NCI-H2171 treated with DMSO at 0.1 percent for 48 hours (cell line): ENCODE data around the gene TMEM8B.

Source experiments
- DNase-seq: peaks from one replicate; lab custom pipeline; 2025; lab: John Stamatoyannopoulos, UW

TMEM8B gene, protein sequence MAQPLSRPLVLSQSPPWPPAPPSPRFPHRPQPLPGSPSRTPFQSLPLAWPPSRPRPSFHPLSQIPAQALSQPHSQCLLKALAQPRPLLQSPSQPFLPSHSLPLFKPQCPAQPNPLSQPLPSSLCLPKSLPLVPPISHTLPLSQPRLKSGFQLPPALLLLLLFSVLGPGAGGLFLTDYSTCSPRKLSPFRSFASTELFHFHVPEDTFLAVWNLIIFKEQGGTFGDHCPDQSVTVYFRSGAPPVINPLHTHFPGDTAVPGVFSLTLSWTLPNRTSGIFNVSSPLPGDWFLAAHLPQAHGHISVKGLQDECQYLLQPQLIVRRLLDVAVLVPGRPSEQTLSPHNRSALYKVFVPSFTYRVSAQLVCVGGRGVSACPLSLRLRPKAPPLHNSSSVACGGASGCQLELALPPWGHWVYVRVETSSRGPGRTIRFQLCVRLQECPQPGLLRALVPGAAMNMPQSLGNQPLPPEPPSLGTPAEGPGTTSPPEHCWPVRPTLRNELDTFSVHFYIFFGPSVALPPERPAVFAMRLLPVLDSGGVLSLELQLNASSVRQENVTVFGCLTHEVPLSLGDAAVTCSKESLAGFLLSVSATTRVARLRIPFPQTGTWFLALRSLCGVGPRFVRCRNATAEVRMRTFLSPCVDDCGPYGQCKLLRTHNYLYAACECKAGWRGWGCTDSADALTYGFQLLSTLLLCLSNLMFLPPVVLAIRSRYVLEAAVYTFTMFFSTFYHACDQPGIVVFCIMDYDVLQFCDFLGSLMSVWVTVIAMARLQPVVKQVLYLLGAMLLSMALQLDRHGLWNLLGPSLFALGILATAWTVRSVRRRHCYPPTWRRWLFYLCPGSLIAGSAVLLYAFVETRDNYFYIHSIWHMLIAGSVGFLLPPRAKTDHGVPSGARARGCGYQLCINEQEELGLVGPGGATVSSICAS

DNA sequence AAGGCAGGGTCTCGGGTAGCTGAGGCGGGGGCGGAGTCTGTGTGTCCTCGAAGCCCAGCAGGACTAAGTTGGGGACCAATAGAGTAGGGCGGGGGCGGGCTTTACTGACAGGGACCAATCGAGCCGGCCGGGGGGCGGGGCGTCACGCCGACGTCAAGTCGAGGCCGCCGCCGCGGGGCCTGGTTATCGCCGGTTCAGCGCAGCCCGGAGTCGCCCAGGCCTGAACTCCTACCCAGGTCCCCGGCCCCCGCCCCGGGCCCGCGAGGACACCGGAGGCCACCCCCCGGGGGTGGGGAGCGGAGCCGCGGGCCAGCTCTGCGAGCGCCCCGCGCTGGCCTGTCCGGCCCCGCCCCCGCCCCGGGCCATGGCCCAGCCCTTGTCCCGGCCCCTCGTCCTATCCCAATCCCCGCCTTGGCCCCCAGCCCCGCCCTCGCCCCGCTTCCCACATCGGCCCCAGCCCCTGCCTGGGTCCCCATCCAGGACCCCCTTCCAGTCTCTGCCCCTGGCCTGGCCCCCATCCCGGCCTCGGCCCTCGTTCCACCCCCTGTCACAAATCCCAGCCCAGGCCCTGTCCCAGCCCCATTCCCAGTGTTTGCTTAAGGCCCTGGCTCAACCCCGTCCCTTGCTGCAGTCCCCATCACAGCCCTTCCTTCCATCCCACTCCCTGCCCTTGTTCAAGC lies at the start of gene TMEM8B:
Gene TMEM8B (plus strand): TSS at position 145 of the 680 bp plus-strand sequence. CDS start 220 bp downstream, at position 365.
- DNase-seq: peak; percentile 69

DNA sequence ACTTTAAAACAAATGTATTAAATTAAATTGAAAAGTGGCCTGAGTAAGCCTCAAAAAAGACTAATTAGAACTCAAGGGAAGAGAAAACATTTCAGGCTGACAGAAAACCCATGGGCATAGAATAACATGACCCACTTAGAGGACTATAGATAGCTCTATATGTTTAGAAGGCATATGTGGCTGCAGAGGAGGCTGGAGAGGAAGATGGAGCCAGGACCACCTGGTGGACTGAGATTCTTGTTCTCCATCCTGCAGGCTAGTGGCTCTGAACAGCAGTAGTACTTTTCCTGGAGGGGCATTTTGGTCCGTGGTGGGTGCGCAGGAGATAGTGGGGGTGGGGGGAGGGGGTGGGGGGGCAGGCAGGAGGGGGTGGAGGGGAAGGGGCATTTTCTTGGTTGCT lies 48.0 kb upstream of the TMEM8B start:
- no peak for DNase-seq

DNA sequence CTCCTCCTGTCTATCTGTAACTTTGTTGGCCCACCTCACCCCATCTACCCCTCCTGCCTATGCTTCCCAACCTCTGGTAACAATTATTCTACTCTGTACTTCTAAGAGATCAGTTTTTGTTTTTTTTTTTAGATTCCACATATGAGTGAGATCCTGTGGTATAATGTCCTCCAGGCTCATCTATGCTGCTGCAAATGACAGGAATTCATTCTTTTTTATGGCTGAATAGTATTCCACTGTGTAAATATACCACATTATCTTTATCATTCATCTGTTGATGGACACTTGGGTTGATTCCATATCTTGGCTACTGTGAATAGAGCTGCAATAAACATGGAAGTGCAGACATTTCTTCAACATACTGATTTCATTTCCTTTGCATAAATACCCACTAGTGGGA lies 45.6 kb upstream of the TMEM8B start:
- DNase-seq: no peak

DNA sequence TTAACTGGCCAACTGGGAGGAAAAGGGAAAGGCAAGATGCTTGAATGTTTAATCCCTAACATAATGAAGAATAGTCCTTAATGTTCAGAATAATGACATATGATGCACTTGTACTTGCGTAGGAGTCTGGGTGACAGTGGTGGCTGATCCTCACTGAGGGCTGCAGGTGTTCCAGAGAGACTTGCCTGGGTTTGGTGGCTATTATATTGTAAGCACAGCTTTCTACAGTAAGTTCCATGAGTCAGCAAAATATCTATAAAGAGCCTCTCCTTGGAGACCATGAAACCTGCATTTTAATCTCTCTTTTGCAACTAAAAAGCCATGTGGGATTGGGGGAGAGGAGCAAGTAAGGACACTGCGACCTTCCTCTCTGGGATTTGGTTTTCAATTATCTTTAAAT lies 39.5 kb upstream of the TMEM8B start:
- no peak for DNase-seq

DNA sequence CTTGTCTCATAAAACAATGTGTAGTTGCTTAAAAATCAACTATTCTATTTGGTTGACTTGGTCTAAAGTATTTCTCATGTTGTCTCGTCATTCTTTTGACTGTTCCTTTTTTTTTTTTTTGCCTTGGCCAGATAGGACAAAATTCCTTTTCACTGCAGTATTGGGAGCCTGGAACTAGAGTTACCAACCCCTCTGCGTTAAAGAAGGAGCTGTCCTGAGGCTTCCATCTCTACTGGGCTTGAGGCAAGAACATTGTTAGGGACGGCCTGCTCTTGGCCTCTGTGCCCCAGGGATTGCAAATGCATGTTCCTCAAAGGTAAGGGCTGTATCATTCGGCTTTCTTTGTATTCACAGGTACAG lies 39.0 kb upstream of the TMEM8B start:
- no peak for DNase-seq

DNA sequence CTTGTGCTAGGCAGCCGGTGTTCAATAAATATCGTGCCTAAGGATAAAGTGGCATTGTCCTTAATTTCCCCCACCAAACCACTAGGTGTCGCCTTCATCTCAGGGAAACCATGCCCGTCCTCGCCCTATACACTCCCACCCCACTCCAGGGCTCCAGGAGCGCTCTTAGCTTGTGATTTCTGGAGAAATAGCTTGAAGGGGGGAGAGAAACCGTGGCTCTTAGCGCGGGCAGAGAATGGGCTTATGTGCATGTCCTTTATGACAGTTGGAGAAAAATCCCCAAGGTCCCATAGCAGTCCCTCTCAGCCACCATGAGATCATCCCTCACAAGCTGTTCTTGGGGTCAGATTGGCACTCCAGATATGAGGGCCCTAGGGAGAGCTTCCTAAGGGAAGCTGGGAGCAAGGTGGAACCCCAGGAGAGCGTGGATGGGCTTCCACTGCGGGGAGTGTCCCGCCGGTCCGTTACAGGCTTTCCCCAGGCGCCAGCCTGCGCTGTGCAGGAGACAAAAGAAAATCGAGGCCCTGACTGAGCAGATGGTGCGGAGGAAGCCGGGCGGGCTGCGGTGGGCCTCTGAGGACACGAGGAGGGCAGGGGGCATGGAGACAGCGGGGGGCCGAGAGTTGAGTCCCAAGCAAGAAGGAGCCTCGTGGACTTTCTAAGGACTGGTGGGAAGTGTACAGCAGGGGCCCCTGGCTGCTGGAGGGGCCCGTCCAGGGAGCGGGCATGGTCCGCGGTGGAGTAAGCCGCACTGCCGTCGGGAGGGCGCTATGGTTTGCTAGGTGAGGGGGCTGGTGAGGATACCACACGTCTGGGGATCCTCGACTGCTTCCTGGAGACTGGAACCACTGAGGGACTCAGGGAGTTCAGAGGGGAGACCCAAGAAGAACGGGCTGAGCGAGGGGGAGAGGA lies 38.4 kb upstream of the TMEM8B start:
- peak; percentile 84 for DNase-seq

DNA sequence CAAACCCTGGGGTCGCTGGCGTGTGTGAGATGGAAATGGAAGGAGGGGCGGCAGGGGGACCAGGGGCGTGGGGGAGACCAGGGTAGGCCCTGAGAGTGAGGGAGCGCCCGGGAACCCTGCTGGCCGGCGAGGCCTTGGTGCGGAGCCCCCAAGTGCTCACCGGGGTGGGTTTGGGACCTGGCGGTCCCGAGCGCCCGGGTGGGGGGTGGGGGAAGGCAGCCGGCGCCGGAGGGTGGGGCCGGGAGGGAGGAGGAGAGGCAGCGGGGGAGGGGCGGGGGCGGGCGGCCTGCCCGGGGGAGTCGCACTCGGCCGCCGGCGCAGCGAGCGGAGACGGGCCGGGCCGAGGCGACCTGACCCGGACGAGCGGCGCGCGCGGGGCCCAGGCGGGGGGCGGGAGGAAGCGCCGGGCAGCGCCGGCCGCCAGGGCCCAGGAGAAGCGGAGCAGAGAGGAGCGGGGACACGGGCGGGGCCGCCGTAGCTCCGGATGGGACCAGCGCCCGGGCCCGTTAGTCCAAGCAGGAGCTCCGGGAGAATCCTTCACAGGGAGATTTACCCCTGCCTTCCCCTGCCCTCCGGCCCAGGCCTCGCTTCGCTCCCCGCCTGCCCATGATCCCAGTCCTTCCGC lies 37.6 kb upstream of the TMEM8B start, which contains the start of gene NPR2:
Gene NPR2 (plus strand): TSS at position 295 of the 625 bp plus-strand sequence. CDS start 818 bp downstream, outside the sequence.
- no peak for DNase-seq

DNA sequence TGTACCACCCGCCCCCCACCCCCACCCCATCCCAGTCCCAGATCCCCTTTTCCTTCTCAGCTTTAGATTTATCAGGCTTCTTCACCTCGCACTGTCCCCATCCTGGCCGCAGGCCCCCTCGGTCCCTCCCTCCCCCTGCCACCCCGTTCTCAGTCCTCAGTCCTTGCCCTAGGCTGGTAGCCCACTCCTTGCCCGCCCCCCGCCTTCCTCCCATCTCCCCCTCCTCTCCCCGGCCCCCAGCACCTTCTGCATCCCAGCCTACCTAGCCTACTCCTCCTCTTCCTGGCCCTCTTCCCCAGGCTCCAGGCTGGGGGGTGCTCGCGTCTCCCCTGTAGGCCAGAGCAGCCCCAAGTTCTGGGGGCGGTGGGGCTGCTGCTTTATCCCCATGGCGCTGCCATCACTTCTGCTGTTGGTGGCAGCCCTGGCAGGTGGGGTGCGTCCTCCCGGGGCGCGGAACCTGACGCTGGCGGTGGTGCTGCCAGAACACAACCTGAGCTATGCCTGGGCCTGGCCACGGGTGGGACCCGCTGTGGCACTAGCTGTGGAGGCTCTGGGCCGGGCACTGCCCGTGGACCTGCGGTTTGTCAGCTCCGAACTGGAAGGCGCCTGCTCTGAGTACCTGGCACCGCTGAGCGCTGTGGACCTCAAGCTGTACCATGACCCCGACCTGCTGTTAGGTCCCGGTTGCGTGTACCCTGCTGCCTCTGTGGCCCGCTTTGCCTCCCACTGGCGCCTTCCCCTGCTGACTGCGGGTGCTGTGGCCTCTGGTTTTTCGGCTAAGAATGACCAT lies 36.8 kb upstream of the TMEM8B start:
- DNase-seq: no peak

DNA sequence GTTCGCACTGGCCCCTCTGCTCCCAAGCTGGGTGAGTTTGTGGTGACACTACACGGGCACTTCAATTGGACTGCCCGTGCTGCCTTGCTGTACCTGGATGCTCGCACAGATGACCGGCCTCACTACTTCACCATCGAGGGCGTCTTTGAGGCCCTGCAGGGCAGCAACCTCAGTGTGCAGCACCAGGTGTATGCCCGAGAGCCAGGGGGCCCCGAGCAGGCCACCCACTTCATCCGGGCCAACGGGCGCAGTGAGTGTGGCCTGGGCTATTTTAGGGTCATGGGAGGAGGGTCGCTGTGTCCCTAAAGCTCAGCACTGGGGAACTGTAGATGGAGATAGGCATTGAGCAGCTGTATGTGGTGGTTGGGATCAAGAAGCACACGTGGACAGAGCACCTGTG lies 36.2 kb upstream of the TMEM8B start:
- DNase-seq: no peak

DNA sequence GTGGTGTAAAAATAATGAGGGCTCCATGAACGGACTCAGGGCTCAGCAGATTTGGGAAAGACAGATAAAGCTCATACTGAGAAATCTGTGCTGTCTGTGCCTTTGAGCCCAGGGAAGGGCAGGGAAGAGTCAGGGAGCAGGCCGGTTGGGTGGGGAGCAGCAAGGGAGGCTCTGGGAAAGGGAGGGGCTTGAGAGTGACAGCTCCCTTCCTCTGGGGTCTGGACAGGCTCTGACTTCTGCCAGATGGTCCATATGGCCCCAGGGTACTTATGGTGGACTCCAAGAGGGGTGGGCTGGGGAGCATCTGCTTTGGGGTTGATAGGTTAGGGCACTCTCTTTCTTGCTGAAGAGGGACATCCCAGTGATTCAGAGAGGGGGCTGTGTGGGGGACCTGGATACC lies 35.6 kb upstream of the TMEM8B start:
- no peak for DNase-seq

DNA sequence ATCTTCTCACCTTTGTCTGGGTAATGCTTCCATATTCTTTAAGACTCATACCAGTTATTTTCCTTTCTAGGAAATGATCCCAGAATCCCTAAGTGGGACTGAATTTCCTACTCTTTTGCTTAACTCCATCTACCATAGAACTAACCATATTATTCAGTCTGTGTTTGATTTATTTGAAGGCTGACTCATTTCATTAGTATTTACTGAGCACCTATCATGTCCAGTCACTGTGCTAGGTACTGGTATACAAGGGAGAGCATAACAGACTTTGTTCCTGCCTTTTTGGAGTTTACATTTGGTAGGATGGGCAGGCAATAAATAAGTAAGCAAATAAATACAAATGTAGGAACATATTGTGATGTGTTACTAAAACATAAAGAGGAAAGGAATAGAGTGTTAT lies 33.3 kb upstream of the TMEM8B start:
- DNase-seq: no peak

DNA sequence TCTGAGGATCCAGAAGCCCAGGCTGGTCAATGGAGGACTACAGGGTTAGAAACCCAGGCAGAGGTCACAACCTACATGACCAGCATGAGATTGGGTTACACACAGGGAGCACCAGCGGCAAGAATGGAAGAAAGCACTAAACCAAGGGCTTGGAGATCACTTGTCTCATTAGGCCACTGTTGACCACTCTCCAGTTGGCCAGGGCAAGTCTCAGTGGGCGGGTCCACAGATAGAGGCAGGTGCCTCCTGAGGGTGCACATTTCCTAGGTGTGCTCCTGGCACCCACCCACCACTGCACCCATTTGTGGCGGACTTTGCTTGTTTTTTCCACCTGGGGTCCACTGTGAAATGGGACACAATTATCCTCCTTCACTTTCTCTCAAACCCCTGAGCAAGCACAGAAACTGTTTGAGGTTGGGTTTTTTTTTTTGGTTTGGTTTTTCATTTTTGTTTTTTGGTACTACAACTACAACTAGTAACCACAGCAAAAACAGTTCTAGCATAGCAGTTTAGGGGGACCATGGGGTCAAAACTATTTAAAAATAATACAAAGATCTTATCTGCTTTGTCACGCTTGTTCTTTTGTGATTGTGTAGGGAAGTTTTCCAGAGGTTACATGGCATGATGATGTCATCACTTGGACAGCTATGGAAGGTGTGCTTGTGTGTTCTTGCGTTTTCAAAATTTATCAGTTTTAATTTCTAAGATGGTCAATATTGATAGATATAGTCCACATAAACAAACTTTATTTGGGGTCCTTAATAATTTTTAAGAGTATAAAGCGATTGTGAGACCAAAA lies 31.5 kb upstream of the TMEM8B start:
- DNase-seq: no peak

DNA sequence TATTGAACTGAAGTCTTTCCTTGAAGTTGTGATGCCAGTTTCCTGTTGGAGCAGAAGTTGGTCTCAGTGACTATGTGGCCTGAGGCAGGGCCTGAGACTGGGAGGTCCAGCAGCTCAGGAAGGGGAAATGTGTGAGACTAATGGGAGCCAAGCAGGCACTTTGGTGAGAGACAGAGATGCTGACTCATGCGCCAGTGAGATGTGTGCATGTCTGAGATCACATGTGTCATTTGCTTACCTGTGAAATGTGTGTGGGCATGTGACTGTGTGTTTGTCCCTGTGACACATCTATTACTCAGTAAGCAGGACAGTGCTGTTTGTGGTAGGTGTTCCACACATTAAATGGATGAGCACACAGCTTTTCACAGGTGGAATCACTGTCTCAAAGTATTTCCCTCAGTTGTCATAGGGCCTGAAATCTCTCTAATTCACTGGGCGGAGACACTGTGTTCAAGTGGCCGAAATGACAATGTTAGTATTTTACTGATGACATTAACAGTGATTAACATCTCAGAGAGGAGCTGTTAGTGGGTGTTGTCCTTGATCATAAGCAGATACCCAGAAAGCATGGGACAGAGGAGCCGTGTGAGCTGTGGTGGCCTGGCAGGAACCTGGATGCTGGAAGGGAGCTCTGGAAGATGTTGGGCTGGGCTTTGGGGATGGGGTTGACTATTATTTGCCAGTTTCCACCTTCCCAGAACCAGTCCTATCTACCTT lies 30.2 kb upstream of the TMEM8B start:
- no peak for DNase-seq

DNA sequence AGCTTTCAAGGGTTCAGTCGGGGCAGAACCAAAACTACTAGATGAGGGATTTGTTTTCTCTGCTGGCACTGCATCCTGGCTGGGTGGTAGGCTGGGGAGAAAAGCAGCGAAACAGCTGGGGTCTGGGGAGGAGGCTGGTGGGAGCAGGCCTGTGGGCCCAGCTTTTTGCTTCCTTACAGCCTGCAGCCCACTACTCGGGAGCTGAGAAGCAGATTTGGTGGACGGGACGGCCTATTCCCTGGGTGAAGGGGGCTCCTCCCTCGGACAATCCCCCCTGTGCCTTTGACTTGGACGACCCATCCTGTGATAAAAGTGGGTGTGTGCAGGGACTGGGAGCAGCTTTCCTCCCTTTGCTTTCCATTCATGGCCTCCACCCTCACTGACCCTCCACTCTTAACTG lies 28.5 kb upstream of the TMEM8B start:
- no peak for DNase-seq

DNA sequence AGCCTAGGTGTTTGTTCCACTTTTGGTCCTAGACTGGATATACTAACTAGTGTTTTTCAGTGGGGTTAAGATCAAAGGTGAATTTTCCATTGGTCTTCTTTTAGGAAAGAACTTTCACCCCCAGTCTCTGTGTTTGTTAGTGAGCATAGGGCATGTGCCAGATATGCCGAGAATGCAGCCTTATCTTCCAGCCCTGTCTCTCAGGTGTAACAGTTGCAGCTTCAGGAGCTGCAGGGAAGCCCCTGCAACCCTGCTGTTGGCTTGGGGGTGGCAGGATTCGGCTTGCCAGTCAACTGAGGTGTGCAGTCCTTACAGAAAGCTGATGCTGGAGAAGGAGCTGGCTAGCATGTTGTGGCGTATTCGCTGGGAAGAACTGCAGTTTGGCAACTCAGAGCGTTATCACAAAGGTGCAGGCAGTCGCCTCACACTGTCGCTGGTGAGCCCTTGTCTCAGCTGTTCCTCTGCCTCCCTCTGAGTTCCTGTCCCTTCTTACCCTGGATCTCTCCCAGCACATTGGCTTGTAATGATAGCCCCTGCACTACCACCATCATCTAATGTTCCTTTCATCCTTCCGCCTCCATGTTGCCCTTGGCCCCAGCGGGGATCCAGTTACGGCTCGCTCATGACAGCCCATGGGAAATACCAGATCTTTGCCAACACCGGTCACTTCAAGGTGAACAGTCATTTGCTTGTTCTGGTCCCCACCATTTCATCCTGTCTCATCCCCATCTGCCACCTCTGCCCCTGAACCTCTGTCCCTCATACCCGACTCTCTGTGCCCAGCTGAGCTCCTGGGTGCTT lies 27.5 kb upstream of the TMEM8B start:
- no peak for DNase-seq

DNA sequence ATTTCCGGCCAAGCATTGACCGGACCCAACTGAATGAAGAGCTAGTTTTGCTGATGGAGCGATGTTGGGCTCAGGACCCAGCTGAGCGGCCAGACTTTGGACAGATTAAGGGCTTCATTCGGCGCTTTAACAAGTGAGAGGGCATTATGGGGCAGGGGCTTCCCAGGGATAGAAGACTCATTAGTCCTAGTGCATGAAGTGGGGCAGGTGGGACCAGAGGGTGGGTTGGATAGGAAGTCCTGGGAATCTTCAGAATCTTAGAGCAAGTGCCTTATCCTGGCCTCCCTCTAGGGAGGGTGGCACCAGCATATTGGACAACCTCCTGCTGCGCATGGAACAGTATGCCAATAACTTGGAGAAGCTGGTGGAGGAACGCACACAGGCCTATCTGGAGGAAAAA lies 22.9 kb upstream of the TMEM8B start:
- DNase-seq: no peak

DNA sequence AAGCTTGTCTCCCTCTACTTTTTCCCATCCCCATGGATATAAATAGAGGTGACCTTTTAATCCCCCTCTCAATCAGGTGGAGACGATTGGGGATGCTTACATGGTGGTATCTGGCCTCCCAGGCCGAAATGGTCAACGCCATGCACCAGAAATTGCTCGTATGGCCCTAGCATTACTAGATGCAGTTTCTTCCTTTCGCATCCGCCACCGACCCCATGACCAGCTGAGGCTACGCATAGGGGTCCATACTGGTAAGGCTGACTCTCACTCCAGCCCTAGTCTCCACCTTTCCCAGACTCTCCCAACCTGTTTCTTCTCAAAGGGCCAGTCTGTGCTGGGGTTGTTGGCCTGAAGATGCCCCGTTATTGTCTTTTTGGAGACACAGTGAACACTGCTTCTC lies 20.6 kb upstream of the TMEM8B start:
- DNase-seq: no peak

DNA sequence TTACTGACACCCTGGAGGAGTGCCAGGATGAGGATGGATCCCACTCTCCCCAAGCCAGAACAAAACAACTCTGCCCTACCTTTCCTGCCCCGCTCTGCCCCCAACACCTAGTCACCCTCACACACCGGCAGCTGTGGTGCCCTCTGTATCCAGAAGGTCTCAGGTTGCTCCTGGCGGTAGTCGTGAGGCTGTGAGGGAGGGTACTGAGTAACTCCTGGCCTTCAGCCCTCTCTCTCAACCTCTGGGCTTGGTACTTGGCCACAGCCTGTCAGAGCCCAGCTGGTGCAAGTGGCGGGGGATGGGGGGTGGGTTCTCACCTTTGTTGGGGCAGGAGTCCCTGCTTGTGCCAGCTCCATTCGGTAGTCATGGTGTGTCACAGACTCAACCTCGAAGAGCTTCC lies 18.9 kb upstream of the TMEM8B start:
- DNase-seq: no peak
